KMS-11 (cell line): ENCODE data around the gene PNLIPRP1.

ENCODE experiments used
- H2AFZ ChIP-seq: fragments of 200-600 bp; sonication (generic); 2 replicates; pipeline ENCODE4 v1.6.1; 2016; ENCODE audit warnings: antibody characterized with exemption, mixed run types, low read depth
- H3K27ac ChIP-seq: fragments of 200-600 bp; sonication (generic); 2 replicates; pipeline ENCODE4 v1.6.1; 2016; ENCODE audit warnings: mild to moderate bottlenecking, mixed run types
- H3K27me3 ChIP-seq: fragments of 200-600 bp; sonication (generic); 2 replicates; pipeline ENCODE4 v1.6.1; 2017; ENCODE audit warnings: mild to moderate bottlenecking, low read depth, mixed run types, moderate library complexity; ENCODE audit not compliant: insufficient read depth
- H3K36me3 ChIP-seq: fragments of 200-600 bp; sonication (generic); 2 replicates; pipeline ENCODE4 v1.6.1; 2017; ENCODE audit warnings: mild to moderate bottlenecking, mixed run types; ENCODE audit not compliant: insufficient read depth
- H3K4me1 ChIP-seq: fragments of 200-600 bp; sonication (generic); 2 replicates; pipeline ENCODE4 v1.6.1; 2016; ENCODE audit warnings: mild to moderate bottlenecking, low read depth, mixed run types; ENCODE audit not compliant: poor library complexity, severe bottlenecking
- H3K4me2 ChIP-seq: fragments of 200-600 bp; sonication (generic); 2 replicates; pipeline ENCODE4 v1.7.0; 2016; ENCODE audit warnings: mild to moderate bottlenecking, mixed run types
- H3K4me3 ChIP-seq: fragments of 200-600 bp; sonication (generic); IDR thresholded peaks from 2 replicates; pipeline ENCODE4 v1.6.1; 2017; ENCODE audit warnings: low read depth, low read length, mixed read lengths; ENCODE audit not compliant: insufficient read depth
- H3K79me2 ChIP-seq: fragments of 200-600 bp; sonication (generic); 2 replicates; pipeline ENCODE4 v1.6.1; 2016; ENCODE audit warnings: low read depth, mixed run types; ENCODE audit not compliant: insufficient read depth
- H3K9ac ChIP-seq: fragments of 200-600 bp; sonication (generic); 2 replicates; pipeline ENCODE4 v1.6.1; 2016; ENCODE audit warnings: mild to moderate bottlenecking, mixed run types
- H4K20me1 ChIP-seq: fragments of 200-600 bp; sonication (generic); 2 replicates; pipeline ENCODE4 v1.6.1; 2016; ENCODE audit warnings: mild to moderate bottlenecking, mixed run types; ENCODE audit not compliant: insufficient read depth
- CTCF ChIP-seq: fragments of 200-600 bp; sonication (generic); conservative IDR thresholded peaks from 2 replicates; pipeline ENCODE4 v1.6.1; 2017; ENCODE audit warnings: low read depth, mild to moderate bottlenecking, antibody characterized with exemption, low read length, moderate library complexity, mixed read lengths

Gene PNLIPRP1

GRCh38 chr10:116574797-116575196 is 16.0 kb upstream of the PNLIPRP1 start:
- Histone ChIP-seq H3K27me3 (no peaks in the 10 kb centered on the region), H3K4me2 (no peak overlapping the region), H3K36me3 (no peaks in the 10 kb centered on the region), H3K4me1 (no peaks in the 10 kb centered on the region), H3K9ac (no peak overlapping the region), H3K4me3 (no peak overlapping the region), H3K79me2 (no peaks in the 10 kb centered on the region), H3K27ac (no peak overlapping the region), H4K20me1 (no peaks in the 10 kb centered on the region), H2AFZ (no peak overlapping the region)
- no peak for TF ChIP-seq CTCF

GRCh38 chr10:116587878-116588591 is 2.7 kb upstream of the PNLIPRP1 start:
- Histone ChIP-seq H3K36me3 (no peaks in the 10 kb centered on the region), H3K4me3 (no peak overlapping the region), H3K27ac (no peak overlapping the region), H3K79me2 (no peaks in the 10 kb centered on the region), H3K9ac (no peak overlapping the region), H3K4me1 (no peaks in the 10 kb centered on the region), H3K4me2 (no peak overlapping the region), H4K20me1 (no peaks in the 10 kb centered on the region), H2AFZ (no peak overlapping the region), H3K27me3 (no peaks in the 10 kb centered on the region)
- no peak for TF ChIP-seq CTCF

DNA sequence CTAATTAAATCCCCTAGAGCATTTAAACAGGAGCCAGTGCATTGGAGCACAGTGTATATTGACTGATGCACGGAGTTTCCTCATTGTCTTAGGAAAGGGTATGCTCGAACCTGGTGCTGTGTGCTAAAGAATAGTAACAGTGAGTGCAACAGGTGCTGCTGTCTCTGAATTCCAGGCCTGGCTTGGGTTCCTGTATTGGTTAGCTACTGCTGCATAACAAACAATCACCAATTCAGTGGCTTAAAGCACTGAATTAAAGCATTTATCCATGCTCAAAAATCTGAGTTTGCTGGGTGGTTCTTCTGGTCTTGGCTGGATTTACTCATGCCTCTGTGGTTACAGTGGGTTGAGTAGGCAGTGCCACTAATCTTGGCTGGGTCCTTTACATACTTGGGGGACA is 1.8 kb upstream of the PNLIPRP1 start:
- no peak overlapping the region for H3K4me3 ChIP-seq
- no peak overlapping the region for H2AFZ ChIP-seq
- no peaks in the 10 kb centered on the region for H3K4me1 ChIP-seq
- TF ChIP-seq CTCF = no peak
- H3K79me2 ChIP-seq = no peaks in the 10 kb centered on the region
- H3K36me3 ChIP-seq = no peaks in the 10 kb centered on the region
- H4K20me1 ChIP-seq = no peaks in the 10 kb centered on the region
- no peak overlapping the region for H3K27ac ChIP-seq
- no peaks in the 10 kb centered on the region for H3K27me3 ChIP-seq
- H3K4me2 ChIP-seq = no peak overlapping the region
- H3K9ac ChIP-seq = no peak overlapping the region

DNA sequence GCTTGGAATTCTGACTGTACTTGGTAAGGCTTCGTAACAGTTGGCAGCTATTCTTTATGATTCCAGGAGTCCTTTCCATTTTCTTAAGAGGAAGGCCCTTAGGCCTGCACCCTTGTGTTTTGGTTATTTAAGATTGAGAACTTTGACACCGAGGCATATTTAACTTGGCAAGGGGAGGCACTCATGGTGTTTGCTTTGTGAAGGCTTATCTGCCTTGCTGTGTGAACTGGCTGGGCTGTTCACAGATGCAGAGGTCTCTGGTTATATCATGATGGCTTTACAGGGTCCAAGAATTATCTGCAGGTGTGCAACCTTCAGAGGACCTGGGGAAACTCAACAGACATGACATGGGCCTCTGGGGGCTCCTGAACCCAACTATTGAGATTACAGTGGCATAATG is 833 bp upstream of the PNLIPRP1 start:
- H3K79me2 ChIP-seq = no peaks in the 10 kb centered on the region
- H4K20me1 ChIP-seq = no peaks in the 10 kb centered on the region
- no peak overlapping the region for H2AFZ ChIP-seq
- H3K4me1 ChIP-seq = no peaks in the 10 kb centered on the region
- no peak overlapping the region for H3K4me2 ChIP-seq
- TF ChIP-seq CTCF = no peak
- no peak overlapping the region for H3K4me3 ChIP-seq
- H3K27ac ChIP-seq = no peak overlapping the region
- H3K9ac ChIP-seq = no peak overlapping the region
- no peaks in the 10 kb centered on the region for H3K27me3 ChIP-seq
- H3K36me3 ChIP-seq = no peaks in the 10 kb centered on the region
